ENCODE measurements around the gene WEE1. TPM values are rescaled to one million over a fixed set of nuclear protein-coding genes. Genes with fewer than 3 reads are reported as not detected.

The WEE1 gene
- total RNA-seq, 1 donor from 2014 or later: 51.4 TPM

Other genes starting within 250 kb of the WEE1 start
- gene IPO7, start 189.0 kb upstream of the WEE1 start, total RNA-seq: 136 and 153 TPM in 2 replicates
- 30.3 and 30.7 TPM in 2 replicates for gene ZNF143, start 112.7 kb upstream of the WEE1 start, total RNA-seq
- 6.3 and 8.5 TPM in 2 replicates for gene SWAP70, start 90.4 kb downstream of the WEE1 start, total RNA-seq

Data from activated T-helper 1 cell treated with anti-CD3 and anti-CD28 coated beads, Interleukin-12 subunit alpha, Interleukin-12 subunit beta, Interleukin-2, Interleukin-4 antibody, amounts not matched to agents 30 ng/mL and 10 ng/mL and 1 ng/mL, durations not matched to agents 14 hours and 24 hours and 36 hours (primary cell).